AG04450 (cell line): ENCODE results near the gene GABBR1. TPM values are rescaled to one million over a fixed set of nuclear protein-coding genes. Genes with fewer than 3 reads are reported as not detected.

Experiments used
- CTCF ChIA-PET: fragments of 300-600, 350-600 bp; formaldehyde crosslinking; extraction: SDS; loops from one replicate; lab custom pipeline; 2022; ENCODE audit warnings: antibody characterized with exemption, inconsistent platforms; lab: Charles Lee
- POLR2A ChIA-PET: fragments of 350-600 bp; formaldehyde crosslinking; extraction: SDS; loops from one replicate; lab custom pipeline; 2021; ENCODE audit warnings: antibody characterized with exemption, inconsistent platforms; lab: Yijun Ruan, JAX
- DNase-seq: peaks from one replicate; pipeline ENCODE4 v3.0.0-alpha.2; 2011; ENCODE audit warnings: low read depth, low spot score
- H3K27ac ChIP-seq: one replicate; pipeline ENCODE4 v1.5.1; 2012; ENCODE audit warnings: low read depth, low read length, control low read depth
- H3K27me3 ChIP-seq: one replicate; pipeline ENCODE4 v1.6.0; 2012; ENCODE audit warnings: low read length; ENCODE audit not compliant: control insufficient read depth, insufficient read depth
- H3K4me3 ChIP-seq: 2 replicates; pipeline ENCODE4 v1.5.1; 2011; ENCODE audit warnings: mild to moderate bottlenecking, low read depth, low read length, control low read depth
- H3K9me3 ChIP-seq: 2 replicates; pipeline ENCODE4 v1.5.1; 2012; ENCODE audit warnings: low read length; ENCODE audit not compliant: control insufficient read depth, insufficient read depth
- polyA plus RNA-seq: library from polyadenylated mRNA; depleted of rRNA; stranded (reverse); fragments of >200 nt; gene quantifications from 2 replicates; pipeline ENCODE4 v1.2.3, GENCODE V29; 2011
- TF ChIP-seq, protein P1 (sequence below): IDR thresholded peaks from 2 replicates; pipeline ENCODE4 v1.5.1; 2011; ENCODE audit warnings: low read depth, low read length, control low read depth, inconsistent platforms

Gene GABBR1
- polyA plus RNA-seq, 1 experiment = 14.6 TPM

DNA sequence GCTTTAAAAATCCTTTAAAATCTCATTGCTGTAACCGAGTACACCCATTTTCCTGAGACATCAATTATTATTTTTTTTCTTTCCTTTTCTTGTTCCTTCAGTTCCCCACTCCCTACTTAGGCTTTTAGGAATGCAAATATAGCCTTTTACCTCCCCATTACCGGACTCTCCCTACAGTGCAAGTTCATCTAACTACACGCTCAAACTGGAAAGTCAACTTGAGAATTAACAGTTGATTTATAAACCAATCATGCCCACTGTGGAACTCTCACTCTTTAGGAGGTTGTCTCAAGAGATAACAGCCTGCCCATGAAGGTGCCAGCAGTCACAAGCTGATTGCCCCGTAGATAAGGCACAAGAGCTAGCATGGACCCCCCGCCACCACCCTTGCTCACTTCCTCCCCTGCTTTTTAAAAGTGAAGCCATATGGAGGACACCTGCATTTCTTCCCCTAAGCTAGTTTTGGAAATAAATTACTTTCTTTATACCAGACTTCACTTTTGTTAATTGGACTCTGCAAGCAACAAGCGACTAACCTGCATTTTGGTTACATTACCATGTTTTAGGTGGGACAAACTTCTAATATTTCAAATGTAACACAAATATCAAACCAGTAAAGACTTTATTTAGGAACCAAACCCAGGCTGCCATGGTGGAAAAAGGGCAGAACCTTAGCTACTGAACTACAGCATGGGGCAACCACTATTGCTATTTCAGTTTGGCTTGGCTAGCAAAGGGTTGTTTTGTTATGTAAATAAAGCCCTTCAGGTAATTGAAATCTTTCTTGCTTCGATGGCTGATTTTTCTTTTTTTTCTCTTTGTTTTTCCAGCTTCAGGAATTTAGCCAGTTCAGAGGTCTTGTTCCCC, 108.3 kb downstream of the GABBR1 start:
- Histone ChIP-seq H3K27me3 (no peaks in the 10 kb centered on the region), H3K27ac (no peak overlapping the region), H3K9me3 (no peaks in the 10 kb centered on the region; the same call in 1 of the 2 replicates), H3K4me3 (no peak overlapping the region)
- TF ChIP-seq, protein P1, sequence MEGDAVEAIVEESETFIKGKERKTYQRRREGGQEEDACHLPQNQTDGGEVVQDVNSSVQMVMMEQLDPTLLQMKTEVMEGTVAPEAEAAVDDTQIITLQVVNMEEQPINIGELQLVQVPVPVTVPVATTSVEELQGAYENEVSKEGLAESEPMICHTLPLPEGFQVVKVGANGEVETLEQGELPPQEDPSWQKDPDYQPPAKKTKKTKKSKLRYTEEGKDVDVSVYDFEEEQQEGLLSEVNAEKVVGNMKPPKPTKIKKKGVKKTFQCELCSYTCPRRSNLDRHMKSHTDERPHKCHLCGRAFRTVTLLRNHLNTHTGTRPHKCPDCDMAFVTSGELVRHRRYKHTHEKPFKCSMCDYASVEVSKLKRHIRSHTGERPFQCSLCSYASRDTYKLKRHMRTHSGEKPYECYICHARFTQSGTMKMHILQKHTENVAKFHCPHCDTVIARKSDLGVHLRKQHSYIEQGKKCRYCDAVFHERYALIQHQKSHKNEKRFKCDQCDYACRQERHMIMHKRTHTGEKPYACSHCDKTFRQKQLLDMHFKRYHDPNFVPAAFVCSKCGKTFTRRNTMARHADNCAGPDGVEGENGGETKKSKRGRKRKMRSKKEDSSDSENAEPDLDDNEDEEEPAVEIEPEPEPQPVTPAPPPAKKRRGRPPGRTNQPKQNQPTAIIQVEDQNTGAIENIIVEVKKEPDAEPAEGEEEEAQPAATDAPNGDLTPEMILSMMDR = no peak
- POLR2A ChIA-PET = no interaction called here
- DNase-seq = no peak
- CTCF ChIA-PET = interaction anchor here (1.1 to 1.5 kb wide), 2 partner anchors 21 to 125 kb away, joined by 3 read pairs; no protein-coding TSS in a partner anchor

DNA sequence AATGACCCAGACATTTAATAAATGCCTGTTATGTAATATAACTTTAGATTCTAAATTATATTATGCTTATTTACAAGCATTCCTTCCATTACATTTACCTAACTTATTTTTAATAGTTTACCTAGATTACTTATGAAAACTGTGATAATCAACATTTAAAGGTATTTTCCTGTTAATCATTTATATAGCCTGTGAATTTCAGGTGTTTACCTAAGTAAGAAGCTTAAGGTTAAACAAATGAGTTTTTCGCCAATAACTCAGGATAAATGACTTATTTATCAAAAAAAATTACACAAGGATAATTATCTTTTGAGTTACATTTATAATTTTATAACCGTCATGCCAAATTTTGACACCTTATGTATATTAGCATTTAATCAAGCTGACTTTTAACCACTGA, 108.9 kb downstream of the GABBR1 start:
- no peak for DNase-seq
- POLR2A ChIA-PET = no interaction called here

DNA sequence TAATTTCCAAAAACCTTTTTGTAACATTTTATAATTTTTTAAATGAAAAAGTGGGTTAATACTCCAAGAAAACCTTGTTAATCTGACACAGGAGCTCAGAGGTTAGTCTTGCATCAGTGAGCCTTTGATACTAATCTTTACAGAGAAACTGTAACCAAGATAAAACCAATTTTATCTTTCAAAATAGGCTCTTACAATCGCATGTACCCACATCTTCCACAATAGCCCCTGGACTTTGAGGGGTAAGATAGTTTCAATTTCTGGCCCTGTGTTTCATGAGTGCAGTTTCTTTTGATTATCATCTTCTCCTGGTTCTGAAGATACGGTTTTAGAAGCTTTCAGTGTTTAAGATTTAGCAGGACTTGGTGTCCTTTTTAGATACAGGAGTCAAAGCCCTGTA, 110.8 kb downstream of the GABBR1 start:
- DNase-seq = no peak
- H3K27ac ChIP-seq = no peak overlapping the region
- CTCF ChIA-PET = no interaction called here
- POLR2A ChIA-PET = no interaction called here
- H3K4me3 ChIP-seq = no peak overlapping the region
- TF ChIP-seq, protein P1 = no peak
- H3K9me3 ChIP-seq = no peaks in the 10 kb centered on the region
- H3K27me3 ChIP-seq = no peaks in the 10 kb centered on the region

More for the DNA sequence above, 108.9 kb downstream of the GABBR1 start:
- no peaks in the 10 kb centered on the region; the same call in 1 of the 2 replicates for H3K9me3 ChIP-seq
- no peak overlapping the region for H3K4me3 ChIP-seq
- H3K27ac ChIP-seq = no peak overlapping the region
- CTCF ChIA-PET = interaction anchor here (1.5 kb wide), 1 partner anchor 22 kb away, joined by 3 read pairs; no protein-coding TSS in a partner anchor
- H3K27me3 ChIP-seq = no peaks in the 10 kb centered on the region
- TF ChIP-seq, protein P1 = no peak

DNA sequence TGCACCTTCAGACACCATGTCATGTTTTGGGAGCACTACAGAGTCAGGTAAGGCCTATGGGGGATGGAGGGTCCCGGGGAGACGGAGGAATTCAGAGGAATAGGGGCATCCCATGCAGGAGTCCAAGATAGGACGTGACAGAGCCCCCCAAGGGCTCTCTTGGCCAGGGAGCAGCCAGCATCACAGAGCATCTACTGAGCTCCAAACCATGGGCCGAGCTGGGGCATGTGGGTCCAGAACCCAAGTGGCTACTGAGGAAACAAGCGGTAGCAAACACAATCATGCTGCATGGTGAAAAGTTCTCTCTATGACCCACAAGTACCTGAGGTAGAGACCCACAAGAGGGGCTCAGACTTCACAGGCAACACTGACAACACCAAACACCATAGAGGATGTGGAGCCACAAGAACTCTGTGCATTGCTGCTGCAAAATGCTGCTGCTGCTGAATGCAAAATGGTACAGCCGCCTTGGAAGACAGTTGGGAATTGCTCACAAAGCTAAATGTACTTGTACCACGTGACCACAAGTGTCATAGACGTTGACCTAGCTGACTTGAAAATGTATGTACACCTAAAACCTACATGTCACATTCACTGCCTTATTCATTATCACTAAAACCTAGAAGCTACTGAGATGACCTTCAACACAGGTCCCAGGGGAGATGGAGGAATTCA, 111.8 kb downstream of the GABBR1 start:
- Histone ChIP-seq H3K27ac (no peak overlapping the region), H3K9me3 (no peaks in the 10 kb centered on the region), H3K4me3 (no peak overlapping the region), H3K27me3 (no peaks in the 10 kb centered on the region)
- POLR2A ChIA-PET = no interaction called here
- TF ChIP-seq, protein P1 = no peak
- CTCF ChIA-PET = no interaction called here
- DNase-seq = no peak

DNA sequence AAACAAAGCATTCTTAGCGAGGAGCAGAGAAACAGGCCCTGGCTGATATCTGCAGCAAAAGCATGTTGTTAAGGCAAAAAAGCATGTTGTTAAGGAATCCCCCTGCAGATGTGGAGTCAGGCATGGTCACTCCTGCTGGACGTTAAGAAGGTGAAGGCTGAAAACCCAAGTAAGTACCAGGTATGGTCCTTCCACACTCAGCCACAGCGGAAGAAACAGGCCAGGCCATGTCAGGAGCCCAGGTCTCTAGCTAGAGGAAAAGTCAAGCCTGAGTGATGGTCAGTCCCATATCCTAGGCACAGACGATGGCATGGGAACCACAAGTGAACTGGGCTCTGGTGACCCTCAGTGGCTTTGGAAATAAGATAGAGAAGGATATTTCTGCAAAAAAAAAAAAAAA, 112.8 kb downstream of the GABBR1 start:
- H3K4me3 ChIP-seq = no peak overlapping the region

More for the DNA sequence above, 112.8 kb downstream of the GABBR1 start:
- Histone ChIP-seq H3K27ac (no peak overlapping the region), H3K9me3 (no peaks in the 10 kb centered on the region), H3K27me3 (no peaks in the 10 kb centered on the region)
- no peak for DNase-seq
- CTCF ChIA-PET = interaction anchor here (0.6 kb wide), 1 partner anchor 846 kb away, joined by 3 read pairs; no protein-coding TSS in a partner anchor
- TF ChIP-seq, protein P1 = no peak
- POLR2A ChIA-PET = no interaction called here
